GM19438 (cell line): ENCODE measurements around the gene CD101.

Experiments used
- ATAC-seq: cut with Tn5 transposase; IDR thresholded peaks from one replicate; pipeline ENCODE4 v1.9.1; 2021; ENCODE audit warnings: low read depth; ENCODE audit not compliant: unreplicated experiment

The CD101 gene

DNA sequence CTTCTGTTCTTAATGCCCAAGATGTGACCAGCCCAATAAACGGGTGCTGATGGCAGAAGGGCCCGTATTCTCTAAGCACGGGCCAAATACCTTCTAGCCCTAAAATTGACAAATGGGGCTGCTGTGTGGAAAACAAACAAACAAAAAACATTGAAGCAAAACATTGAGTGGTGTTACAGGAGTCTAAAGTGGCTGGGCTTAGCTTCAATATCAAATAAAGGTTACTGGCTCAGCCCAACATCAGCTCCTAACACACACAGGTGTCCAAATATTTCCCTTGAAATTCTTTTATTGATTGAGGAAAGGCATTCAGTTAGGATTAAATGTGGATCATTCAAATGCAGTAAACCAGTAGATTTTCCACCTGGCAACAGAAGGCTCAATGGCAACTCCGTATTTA lies 45.2 kb downstream of the CD101 start:
- ATAC-seq: no peak

DNA sequence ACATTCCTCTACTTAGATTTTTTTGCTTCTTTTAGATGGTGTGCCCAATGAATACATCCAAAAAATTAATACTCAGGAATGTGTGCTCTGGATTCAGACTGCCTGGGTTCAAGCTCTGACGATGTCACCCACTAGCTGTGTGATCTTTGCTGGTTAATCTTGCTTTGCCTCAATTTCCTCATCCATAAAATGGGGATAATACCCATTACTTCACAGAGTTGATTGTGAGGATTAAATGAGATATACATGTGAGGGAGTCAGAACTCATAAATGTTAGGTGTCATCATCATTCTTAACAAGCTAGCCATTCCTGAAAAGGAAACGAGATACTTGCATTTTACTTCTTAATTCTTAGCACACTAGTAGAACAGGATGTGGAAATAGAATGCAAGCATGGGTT lies 45.7 kb downstream of the CD101 start:
- no peak for ATAC-seq

DNA sequence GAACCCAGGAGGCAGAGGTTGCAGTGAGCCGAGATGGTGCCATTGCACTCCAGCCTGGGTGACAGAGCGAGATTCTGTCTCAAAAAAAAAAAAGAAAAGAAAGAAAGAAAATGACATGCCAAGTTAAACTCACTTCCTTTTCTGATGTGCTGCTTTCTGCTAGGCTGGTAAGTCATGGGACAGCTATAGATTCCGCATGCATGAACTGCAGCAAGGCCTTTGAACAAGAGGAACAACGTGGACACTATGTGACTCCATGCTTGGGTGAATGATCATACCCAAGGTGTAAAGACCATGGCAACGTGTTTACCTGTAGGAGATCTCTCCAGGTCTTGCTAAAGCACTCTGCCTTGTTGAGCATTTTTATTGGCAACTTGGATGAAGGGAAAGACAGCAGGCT lies 48.3 kb downstream of the CD101 start:
- no peak for ATAC-seq

DNA sequence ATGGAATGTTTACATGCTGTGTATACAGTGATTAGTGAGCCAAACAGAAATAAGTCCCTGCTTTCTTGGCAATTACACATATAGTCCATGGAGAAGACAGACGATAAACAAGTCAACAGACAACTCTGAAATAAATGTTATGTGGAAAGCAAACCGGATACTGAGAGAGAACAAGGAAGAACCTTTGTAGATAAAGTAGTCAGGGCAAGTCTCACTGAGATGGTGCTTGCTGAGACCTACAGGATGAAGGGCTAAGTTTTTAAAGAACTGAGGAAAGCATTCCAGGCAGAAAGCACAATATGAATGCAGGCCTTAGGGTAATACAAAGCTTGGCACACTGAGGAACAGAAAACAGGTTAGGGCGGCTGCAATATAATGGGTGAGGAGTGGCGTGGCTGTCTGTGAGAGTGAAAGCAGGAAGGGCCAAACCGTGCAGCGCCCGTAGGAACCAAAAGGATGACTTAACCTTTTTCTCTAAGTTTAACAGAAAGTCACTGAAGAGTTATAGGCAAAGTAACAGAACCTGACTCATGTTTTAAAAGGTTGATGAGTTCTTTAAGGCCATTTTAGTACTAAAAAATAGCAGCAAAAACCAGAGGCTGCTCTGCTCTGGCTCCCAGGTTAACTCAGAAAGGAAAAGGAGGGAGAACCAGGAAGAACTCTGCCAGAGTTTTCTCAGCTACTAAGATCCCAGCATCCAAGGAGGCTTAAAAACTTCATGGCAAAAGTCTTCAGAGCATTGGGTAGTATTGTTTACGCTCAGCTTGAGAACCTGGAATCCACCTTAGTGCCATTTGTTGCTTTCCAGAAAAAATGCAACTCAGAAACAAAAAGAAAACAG lies 49.9 kb downstream of the CD101 start:
- ATAC-seq: peak; percentile 79

DNA sequence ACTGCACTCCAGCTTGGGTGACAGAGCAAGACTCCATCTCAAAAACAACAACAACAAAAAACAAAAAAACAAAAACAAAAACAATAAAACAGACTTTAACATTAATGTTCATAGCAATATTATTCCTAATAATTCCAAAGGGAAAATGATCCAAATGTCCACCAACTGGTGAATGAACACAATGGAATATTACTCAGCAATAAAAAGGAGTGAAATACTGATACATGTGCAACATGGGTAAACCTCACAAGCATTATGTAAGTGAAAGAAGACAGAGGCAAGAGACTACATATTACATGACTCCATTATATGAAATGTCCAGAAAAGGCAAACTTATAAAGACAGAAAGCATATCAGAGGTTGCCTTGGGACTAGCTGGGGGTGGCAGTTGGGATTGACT lies 52.5 kb downstream of the CD101 start:
- no peak for ATAC-seq

DNA sequence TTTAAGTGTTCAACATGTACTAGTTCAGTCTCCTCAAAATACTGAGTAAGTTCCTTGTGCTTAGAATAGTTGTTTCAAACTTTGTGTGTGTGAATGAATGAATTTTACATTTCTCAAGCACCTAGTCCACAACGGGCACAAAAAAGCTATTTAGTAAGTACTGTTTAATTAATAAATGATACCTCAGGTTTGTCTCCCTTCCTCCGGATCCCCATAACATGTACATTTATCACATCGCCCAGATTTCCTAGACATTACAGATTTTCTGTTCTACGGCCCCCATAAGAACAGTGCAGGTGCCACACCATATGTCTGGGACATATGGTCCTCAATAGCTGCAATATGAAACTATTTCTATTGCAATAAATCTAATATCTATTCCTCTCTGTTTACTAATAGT lies 57.2 kb downstream of the CD101 start:
- no peak for ATAC-seq

DNA sequence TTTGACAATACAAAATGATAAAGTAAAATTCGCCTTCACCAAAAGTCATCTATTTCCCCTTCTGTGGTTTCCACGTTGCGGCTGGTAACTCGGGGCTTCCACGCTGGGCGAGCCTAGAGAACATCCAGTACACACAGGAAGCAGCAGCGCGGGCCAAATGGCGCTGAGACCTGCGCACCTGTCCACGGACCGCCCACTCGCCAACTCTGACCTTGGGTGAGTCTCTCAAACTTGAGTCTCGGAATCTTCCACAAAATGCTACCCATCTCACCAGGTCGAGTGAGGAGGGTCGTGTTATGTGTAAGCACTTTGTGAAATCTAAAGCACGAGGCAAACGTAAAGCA lies 57.7 kb downstream of the CD101 start:
- peak; percentile 28 for ATAC-seq

DNA sequence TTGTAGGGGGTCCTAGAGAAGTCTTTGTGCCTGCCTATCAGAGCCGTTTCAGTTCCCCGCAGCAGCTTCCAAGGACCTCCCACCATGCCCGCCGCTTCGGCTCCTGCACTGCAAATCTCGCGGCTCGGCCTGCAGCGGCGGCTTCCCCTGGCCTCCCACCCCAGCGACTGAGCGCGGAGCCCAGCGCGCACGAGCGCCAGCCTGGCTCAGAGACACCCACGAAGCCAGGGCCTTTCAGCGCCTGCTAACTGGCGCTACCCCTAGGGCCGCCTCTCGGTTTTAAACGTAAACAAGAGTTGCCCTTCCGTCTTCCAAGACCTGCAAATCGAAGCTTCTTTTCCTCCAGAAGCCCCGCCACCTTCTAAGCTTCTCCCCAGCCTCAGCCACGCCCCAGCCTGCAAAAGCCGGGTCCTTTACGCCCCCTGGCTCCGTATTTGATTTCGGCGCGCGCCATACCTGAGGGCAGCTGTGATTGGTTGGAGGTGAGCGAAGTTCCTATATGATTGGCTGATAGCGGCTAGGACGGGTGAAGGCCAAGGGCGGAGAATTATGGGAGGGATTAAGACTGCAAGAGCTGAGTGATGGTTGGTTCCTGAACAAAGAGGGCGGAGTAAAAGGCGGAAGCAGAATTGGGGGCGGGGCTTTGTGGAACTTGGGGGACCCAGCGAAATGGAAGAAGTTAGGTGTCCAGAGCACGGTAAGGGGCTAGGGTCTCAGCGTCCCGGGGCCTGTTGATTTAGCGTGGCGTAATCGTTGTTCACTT lies 58.3 kb downstream of the CD101 start, which contains the start of gene TTF2:
TSS of gene TTF2 (plus strand) at position 649 of the 763 bp plus-strand sequence. CDS start at position 670, 21 bp downstream.
- ATAC-seq: peak; percentile 91

DNA sequence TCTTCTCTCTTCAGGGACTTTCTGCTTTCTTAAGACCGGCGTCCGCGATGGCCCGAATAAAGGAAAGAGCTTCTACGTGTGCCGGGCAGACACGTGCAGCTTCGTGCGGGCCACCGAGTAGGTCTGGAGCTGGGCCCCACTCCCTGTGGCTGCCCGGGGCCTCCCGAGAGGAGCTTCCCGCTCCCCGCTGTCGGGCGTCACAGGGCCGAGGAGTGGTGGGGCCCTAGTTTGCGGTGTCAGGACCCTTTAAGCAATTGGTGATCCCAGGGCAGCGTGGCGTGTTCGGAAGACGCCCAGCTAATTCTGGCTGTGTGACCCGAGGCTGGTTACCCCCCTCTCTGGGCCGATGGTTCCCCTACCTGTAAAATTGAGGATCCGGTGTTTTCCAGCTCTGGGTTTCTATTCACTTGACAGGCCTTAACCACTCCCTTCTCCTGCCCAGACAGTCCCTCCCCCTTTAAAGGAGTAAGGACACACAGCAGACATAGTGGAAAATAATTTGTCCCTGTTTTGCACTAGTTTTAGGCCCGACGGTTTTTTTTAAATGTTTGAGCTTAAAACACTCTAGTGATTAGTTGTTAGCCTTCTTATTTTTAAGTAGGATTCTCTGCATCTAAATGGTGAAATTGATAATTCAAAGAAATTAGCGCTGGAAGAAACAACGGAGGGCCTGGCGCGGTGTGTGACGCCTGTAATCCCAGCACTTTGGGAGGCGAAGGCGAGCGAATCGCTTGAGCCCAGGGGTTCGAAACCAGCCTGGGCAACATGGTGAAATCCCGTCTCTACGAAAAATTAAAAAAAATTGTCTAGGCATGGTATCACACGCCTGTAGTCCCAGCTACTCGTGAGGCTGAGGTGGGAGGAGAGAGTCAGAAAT lies 59.1 kb downstream of the CD101 start:
- peak; percentile 4 for ATAC-seq

DNA sequence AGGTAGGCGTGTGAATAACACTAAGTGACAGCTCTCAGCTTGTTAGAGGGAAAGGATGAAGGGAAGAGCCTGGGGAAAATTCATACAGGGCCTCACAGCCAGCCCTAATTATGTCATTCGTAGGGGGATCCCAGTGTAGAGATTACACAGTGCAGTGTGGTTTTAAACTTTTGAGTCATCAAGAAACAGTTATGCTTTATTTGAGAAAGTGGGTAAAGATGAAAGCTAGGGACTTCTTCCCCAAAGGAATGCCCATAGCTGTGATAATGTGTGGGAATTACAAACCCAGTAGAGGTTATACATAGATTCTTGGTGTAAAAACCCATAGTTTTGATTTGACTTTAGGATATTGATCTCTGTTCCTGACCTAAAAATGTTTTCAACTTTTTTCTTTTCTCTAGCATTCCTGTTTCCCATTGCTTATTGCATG lies 60.4 kb downstream of the CD101 start:
- ATAC-seq: no peak

DNA sequence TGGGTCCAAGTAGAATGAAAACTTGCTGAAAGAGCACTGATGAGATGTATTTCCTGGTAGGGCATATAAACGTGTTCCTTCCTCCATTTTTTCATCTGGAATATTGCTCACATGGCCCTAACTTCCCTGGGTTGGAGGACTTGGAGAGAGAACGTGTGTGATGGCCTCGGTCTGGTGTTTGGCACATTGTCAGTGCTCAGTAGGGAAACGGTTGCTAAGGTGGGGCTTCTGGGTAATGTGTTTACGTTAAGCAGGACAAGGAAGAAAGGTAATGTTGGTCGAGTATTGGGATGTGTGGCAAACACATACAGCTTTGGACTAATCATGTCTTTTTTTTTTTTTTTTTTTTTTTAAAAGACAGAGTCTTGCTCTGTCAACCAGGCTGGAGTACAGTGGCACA lies 64.8 kb downstream of the CD101 start:
- ATAC-seq: no peak

DNA sequence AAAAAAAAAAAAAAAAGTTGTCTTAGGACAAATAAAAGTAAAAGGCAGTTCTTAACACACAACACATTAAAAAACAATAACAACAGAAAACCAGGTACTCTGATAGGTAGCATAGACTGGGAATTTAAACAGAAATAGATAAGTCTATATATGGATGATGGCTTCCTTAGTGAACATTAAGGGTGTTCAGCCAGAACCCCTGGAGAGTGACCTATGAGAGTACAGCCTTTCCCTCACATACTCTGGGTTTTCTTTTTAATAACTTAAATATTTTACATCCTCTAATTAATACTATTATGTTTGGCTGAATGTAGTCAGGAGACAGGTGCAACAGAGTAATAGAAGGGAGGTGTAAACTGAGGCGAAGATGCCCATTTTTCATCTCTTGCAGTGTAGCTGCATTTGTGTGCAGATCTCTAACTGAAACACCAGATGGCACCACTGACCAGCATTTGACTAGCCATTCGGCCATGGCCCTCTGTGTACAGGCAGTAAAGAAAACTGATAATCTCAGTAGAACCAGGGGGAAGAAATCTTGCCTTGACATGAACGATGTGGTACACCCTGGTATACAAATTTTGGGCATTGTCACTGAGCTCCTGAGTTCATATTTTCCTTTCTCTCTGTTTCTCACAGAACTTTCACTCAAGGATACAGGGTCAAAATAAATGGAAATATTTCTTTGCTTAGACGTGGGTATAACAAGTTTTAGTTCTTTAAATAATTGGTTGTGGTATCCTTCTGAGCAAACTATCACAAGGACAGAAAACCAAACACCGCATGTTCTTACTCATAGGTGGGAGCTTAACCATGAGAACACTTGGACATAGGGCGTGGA lies 66.2 kb downstream of the CD101 start:
- peak; percentile 80 for ATAC-seq

DNA sequence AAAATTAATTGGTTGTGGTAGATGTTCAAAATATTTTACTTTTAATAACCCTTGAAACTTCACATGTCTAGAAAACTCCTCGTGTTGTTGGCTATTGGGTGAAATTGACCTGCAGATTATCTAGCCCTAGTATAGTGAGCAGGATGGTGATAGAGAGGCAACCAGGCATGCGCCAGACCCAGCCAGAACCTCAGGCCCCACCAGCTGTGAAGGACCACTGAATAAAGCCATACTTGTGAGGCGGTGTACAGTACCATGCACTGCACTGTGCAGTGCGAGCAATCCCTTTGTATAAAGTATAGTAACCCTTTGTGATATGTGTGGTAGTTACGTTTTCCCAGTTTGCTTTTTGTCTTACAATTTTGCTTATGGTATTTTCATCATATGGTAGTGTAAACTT lies 67.0 kb downstream of the CD101 start:
- no peak for ATAC-seq

DNA sequence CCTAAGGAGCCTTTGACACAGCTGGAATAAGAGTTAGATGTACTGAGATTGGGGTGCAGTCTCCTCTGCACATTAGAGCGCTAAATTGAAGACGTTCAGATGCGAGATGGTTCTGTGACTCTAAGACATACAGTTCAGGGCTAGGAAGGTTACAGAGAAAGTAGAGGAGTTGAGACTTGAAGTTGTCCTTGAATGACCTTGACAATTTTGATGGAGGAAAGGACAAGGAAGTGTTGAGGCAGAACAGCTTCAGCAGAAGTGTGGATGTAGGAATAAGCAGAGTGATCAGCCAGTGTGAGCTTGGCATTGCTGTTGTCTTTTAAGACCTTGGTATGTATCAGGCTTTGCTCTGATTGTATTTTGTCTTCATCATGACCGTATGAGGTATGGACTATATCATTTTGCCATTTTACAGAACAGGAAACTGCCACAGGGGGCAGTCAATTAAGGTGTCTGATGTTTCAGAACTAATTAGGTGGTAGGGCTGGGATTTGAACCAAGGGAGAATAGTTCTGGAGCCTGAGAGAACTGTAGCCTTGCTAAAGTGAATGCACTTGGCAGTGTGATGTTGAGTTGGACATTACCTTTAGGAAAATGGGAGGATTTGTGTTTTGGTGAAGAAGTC lies 67.8 kb downstream of the CD101 start:
- no peak for ATAC-seq

DNA sequence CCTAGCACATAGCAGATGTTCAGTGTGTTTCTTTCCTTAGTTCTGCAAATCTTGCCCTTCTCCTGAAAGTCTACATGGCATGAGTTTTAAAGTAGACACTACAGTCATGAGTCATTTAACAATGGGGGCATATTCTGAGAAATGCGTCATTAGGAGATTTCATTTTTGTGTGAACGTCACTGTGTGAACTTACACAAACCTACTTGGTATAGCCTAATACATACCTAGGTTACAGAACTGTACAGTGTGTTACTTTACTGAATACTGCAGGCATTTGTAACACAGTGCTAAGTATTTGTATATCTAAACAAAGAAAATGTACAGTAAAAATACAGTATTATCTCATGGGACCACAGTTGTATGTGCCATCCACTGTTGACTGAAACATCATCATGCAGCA lies 68.6 kb downstream of the CD101 start:
- ATAC-seq: no peak

DNA sequence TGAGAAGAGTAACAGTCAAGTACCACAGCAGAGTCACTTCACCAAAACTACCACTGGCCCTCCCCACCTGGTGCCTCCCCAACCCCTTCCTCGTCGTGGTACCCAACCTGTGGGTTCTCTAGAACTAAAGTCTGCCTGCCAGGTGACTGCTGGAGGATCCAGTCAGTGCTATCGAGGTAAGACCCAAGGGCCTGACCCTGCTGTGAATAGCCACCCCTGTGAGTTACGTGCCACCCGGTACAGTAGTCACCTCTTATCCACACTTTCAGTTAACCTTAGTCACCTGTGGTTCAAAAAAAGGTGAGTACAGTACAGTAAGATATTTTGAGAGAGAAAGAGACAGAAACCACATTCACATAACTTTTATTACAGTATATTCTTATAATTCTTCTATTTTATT lies 75.1 kb downstream of the CD101 start:
- no peak for ATAC-seq

DNA sequence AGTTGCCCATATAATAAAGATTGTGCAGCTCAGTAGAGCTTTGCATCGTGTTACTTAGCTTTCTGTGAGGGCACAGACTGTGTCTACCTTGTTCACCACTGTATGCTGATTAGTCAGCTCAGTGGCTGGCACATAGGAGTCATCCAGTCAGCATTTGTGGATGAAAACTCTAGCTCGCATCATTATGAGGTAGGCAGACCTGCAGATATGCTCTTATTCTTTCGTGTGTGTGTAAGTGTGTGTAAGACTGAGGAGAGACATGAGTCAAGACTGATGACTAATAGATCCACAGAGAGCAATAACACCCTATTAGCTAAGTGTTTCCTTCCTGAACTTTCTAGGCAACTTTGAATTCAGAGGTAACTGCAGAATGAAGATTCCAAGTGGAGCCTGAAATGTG lies 75.7 kb downstream of the CD101 start:
- no peak for ATAC-seq

DNA sequence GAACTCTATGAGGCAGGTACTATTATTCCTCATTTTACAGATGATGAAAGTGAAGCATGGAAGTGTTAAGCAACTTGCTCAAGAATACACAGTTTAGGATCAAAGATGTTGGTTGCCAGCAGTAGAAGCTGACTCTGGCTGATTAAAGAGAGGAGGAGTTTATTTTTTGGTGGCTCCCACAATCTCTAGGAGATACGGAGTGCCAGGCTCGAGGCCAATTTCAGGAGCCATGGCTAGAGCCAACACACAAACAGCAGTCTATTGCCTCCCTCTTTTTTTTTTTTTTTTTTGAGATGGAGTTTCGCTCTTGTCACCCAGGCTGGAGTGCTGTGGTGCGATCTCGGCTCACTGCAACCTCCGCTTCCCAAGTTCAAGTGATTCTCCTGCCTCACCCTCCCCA lies 78.2 kb downstream of the CD101 start:
- ATAC-seq: no peak

DNA sequence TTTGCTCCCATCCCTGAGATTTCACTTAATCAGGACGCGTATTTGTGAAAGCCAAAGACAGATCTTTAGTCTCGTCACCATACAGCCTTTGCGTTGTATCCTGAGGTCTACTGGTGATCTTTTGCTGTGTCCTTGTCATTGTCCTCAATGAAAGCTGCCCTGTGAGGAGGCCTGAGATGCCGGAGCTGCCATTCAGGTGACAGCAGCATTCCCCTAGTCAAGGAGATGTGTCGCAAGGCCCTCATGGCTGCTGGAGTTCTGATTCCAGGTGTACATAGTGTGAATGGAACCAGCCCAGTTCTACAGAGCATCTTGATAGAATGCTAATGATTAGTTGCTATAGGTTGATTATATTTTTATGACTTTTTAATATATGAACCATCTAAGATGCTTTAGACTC lies 82.7 kb downstream of the CD101 start:
- no peak for ATAC-seq
